Upper lobe of left lung (tissue), 6 donors: ENCODE data around the gene TIGIT. TPM values are rescaled to one million over a fixed set of nuclear protein-coding genes. Genes with fewer than 3 reads are reported as not detected.
A peak's percentile ranks its signal among the peaks of the same experiment; 100 is the strongest.

ENCODE experiments used
- ATAC-seq, 2 donors: fragments of 200-7000 bp; cut with Tn5 transposase; one replicate each; pipeline ENCODE4 v1.9.1; 2022; ENCODE audit warnings: mild to moderate bottlenecking in 2 of 2, moderate library complexity in 2 of 2; ENCODE audit not compliant: low FRiP score in 2 of 2
- DNase-seq, 2 donors: peaks; one replicate each; pipeline ENCODE4 v3.0.0-alpha.2; 2019 to 2020
- H3K27ac ChIP-seq, 4 donors: fragments of 200-600 bp; sonication (generic); one replicate each; pipeline ENCODE4 v1.5.1; 2016 to 2019
- H3K27me3 ChIP-seq, 4 donors: fragments of 200-600 bp; sonication (generic); one replicate each; pipeline ENCODE4 v1.5.1; 2017 to 2019
- H3K36me3 ChIP-seq, 4 donors: fragments of 200-600 bp; sonication (generic); one replicate each; pipeline ENCODE4 v1.5.1; 2016 to 2019
- H3K4me1 ChIP-seq, 4 donors: fragments of 200-600 bp; sonication (generic); one replicate each; pipeline ENCODE4 v1.5.1; 2018 to 2019
- H3K4me3 ChIP-seq, 4 donors: fragments of 200-600 bp; sonication (generic); one replicate each; pipeline ENCODE4 v1.5.1; 2017 to 2019; ENCODE audit warnings: mild to moderate bottlenecking in 2 of 4, moderate library complexity in 1 of 4
- H3K9me3 ChIP-seq, 4 donors: fragments of 200-600 bp; sonication (generic); one replicate each; pipeline ENCODE4 v1.5.1; 2018 to 2019
- CTCF ChIP-seq, 6 experiments: fragments of 450-650 bp in 4 of 6; fragments of 200-600 bp in 2 of 6; sonication (generic) in 2 of 6; IDR thresholded peaks; one replicate each; pipeline ENCODE4 v1.5.1; 2016 to 2019; ENCODE audit warnings: antibody characterized with exemption in 6 of 6
- EP300 ChIP-seq, 4 donors: sonication (generic); formaldehyde crosslinking; IDR thresholded peaks; one replicate each; pipeline ENCODE4 v1.5.1; 2017; ENCODE audit warnings: antibody characterized with exemption in 4 of 4, control low read depth in 2 of 4
- POLR2A ChIP-seq, 4 donors: fragments of 450-650 bp; IDR thresholded peaks; one replicate each; pipeline ENCODE4 v1.5.1; 2016 to 2017; ENCODE audit warnings: antibody characterized with exemption in 4 of 4, mild to moderate bottlenecking in 2 of 4
- POLR2AphosphoS5 ChIP-seq, 2 donors: sonication (generic); formaldehyde crosslinking; IDR thresholded peaks; one replicate each; pipeline ENCODE4 v1.5.1; 2017; ENCODE audit warnings: antibody characterized with exemption in 2 of 2
- WGBS, 2 donors: methylation state at CpG; one replicate each; pipeline ENCODE4 v1.1.5; 2017 to 2018; 5-methylcytosine and 5-hydroxymethylcytosine counted together
- total RNA-seq, 6 donors: library from RNA; depleted of rRNA in 4 of 6; stranded (reverse); fragments of >200 nt in 4 of 6; gene quantifications; one replicate each; pipeline versions ENCODE4 v1.1.0 to v1.2.1, GENCODE V29; 2016 to 2021
- donor health status: DM: no; HTN: no; CAD: no; lungs with moderate emphysema.
- donor health status: DM: no; HTN: yes; CAD: no; lungs with severe emphysema.

Gene TIGIT
- 1 to 10 TPM in 3 of 6 donors, under 1 TPM in 2, not detected in 1; 0.69 to 1.6 (median 1.0) TPM for total RNA-seq

- no peak for ATAC-seq
These were observed at the start of gene TIGIT for GRCh38 chr3:114293838-114294535. TSS of gene TIGIT (plus strand) at chr3:114294028. CDS start at chr3:114294062, 34 bp downstream.

GRCh38 chr3:114252954-114253353, 40.9 kb upstream of the TIGIT start:
- DNase-seq (no peak), ATAC-seq (no peak)
- WGBS, 2 donors: 83 to 92% methylated on average over 1 of the region's 1 CpG
- TF ChIP-seq EP300 (IDR thresholded peaks at IDR 0.05): no peak
- no peak for TF ChIP-seq CTCF (IDR thresholded peaks at IDR 0.05)
- TF ChIP-seq POLR2A (IDR thresholded peaks at IDR 0.05): no peak
- no peak for TF ChIP-seq POLR2AphosphoS5 (IDR thresholded peaks at IDR 0.05)
- no peaks in the 10 kb centered on the region for H3K27me3 ChIP-seq
- H3K36me3 ChIP-seq: no peaks in the 10 kb centered on the region
- H3K27ac ChIP-seq: no peak overlapping the region
- H3K4me1 ChIP-seq: no peaks in the 10 kb centered on the region
- no peak overlapping the region for H3K4me3 ChIP-seq
- peaks cover 0 to under 1% (median 0%) of the 10 kb centered on the region in 4 donors for H3K9me3 ChIP-seq

More at GRCh38 chr3:114293838-114294535, at the start of gene TIGIT:
- peak in 1 of 2 donors; percentile 14 for DNase-seq
- WGBS, 2 donors: 90 to 95% methylated on average over 7 of the region's 7 CpGs
- Histone ChIP-seq H3K36me3 (no peaks in the 10 kb centered on the region), H3K27me3 (no peaks in the 10 kb centered on the region), H3K4me3 (no peak within 1 kb of the TSS), H3K4me1 (no peaks in the 10 kb centered on the region), H3K9me3 (no peaks in the 10 kb centered on the region), H3K27ac (peak within 1 kb of the TSS in 1 of 4 donors; percentile 26)
- TF ChIP-seq EP300 (IDR thresholded peaks at IDR 0.05) (no peak), POLR2AphosphoS5 (IDR thresholded peaks at IDR 0.05) (no peak), CTCF (IDR thresholded peaks at IDR 0.05) (no peak), POLR2A (IDR thresholded peaks at IDR 0.05) (no peak)

GRCh38 chr3:114253505-114253904, 40.3 kb upstream of the TIGIT start:
- DNase-seq: no peak
- TF ChIP-seq EP300 (IDR thresholded peaks at IDR 0.05) (no peak), POLR2AphosphoS5 (IDR thresholded peaks at IDR 0.05) (no peak), POLR2A (IDR thresholded peaks at IDR 0.05) (no peak)
- Histone ChIP-seq H3K4me3 (no peak overlapping the region), H3K9me3 (peaks cover 0 to 6% (median 0%) of the 10 kb centered on the region in 4 donors), H3K27me3 (no peaks in the 10 kb centered on the region), H3K4me1 (no peaks in the 10 kb centered on the region), H3K36me3 (no peaks in the 10 kb centered on the region), H3K27ac (no peak overlapping the region)
- ATAC-seq: no peak
- WGBS, 2 donors: 86 to 93% methylated on average over 1 of the region's 1 CpG

- Histone ChIP-seq H3K4me1 (no peaks in the 10 kb centered on the region), H3K9me3 (peaks cover 0 to 7% (median 3%) of the 10 kb centered on the region in 4 donors), H3K4me3 (no peak overlapping the region), H3K27ac (no peak overlapping the region), H3K36me3 (no peaks in the 10 kb centered on the region), H3K27me3 (no peaks in the 10 kb centered on the region)
- DNase-seq (no peak), ATAC-seq (no peak)
- WGBS, 2 donors: 97% methylated on average over 1 of the region's 1 CpG
- TF ChIP-seq CTCF (IDR thresholded peaks at IDR 0.05) (no peak), POLR2AphosphoS5 (IDR thresholded peaks at IDR 0.05) (no peak), EP300 (IDR thresholded peaks at IDR 0.05) (no peak)
These were observed 34.3 kb upstream of the TIGIT start for GRCh38 chr3:114259566-114259965.

GRCh38 chr3:114260152-114260551, 33.7 kb upstream of the TIGIT start:
- Histone ChIP-seq H3K36me3 (no peaks in the 10 kb centered on the region), H3K9me3 (peaks cover 0 to 7% (median 3%) of the 10 kb centered on the region in 4 donors)
- ATAC-seq: no peak

More at GRCh38 chr3:114260152-114260551, 33.7 kb upstream of the TIGIT start:
- H3K4me1 ChIP-seq: no peaks in the 10 kb centered on the region
- no peaks in the 10 kb centered on the region for H3K27me3 ChIP-seq
- H3K27ac ChIP-seq: no peak overlapping the region
- no peak for DNase-seq
- TF ChIP-seq EP300 (IDR thresholded peaks at IDR 0.05): no peak
- TF ChIP-seq POLR2A (IDR thresholded peaks at IDR 0.05): no peak
- TF ChIP-seq POLR2AphosphoS5 (IDR thresholded peaks at IDR 0.05): no peak
- TF ChIP-seq CTCF (IDR thresholded peaks at IDR 0.05): no peak
- H3K4me3 ChIP-seq: no peak overlapping the region
